HG02610 (cell line): ENCODE results near the gene ALG2.

Experiments
- ATAC-seq: cut with Tn5 transposase; IDR thresholded peaks from one replicate; pipeline ENCODE4 v1.9.1; 2021; ENCODE audit warnings: mild to moderate bottlenecking, moderate library complexity; ENCODE audit not compliant: unreplicated experiment

The ALG2 gene

GRCh38 chr9:99197124-99197630 is 24.6 kb downstream of the ALG2 start:
- no peak for ATAC-seq

- peak; percentile 35 for ATAC-seq
These were observed 25.3 kb downstream of the ALG2 start for GRCh38 chr9:99196484-99196883.

DNA sequence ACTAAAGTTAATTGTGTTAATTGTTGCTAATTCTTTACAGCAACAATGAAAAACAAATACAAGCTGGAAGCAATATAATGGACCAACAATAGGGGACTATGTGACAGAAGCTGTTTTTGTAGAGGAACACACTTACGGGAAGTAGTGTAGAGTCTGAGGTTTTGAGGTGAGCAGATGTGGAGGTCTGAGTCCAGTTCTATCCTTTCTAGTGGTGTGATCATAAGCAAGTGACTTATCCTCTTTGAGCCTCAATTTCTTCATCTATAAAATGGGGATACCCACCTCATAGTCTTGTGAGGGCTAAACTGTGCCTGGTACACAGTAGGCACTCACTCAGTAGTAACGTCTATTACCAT is 28.3 kb downstream of the ALG2 start:
- ATAC-seq = no peak

- ATAC-seq = no peak
These were observed 28.8 kb downstream of the ALG2 start for GRCh38 chr9:99192786-99193465.

GRCh38 chr9:99190597-99191283 is 31.0 kb downstream of the ALG2 start:
- ATAC-seq = no peak

DNA sequence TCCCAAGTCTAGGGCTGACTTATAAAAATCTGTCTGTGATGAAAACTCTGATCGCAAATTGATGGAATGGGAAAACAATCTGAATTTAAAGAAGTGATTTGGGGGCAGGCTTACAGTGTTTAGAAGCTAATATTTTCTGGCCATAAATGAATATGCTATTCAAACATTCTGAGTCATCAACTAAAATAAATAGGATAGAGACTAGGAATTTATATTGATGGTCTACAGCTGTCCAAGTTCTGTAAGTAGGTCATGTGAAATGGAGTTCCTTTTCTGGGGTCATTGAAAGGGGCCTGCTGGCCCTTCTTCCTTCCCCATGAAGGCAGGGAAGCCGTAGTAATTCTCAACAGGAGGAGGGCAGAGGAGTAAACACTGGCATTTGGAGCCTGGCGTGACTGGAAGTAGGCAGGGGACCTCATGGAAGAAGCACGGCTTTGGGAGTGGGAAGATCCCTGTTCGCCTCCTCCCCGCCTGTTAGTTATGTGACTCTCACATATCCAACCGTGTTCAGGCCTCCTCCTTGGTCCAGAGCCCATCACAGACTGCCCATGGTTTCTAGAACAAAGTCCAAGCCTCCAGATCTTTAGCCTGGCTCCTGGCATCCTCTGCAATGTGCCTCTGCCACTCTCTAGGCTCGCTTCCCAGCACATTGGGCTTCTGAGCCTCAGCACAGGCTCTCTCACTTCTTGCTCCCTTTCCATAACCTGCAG is 31.7 kb downstream of the ALG2 start:
- ATAC-seq = no peak

DNA sequence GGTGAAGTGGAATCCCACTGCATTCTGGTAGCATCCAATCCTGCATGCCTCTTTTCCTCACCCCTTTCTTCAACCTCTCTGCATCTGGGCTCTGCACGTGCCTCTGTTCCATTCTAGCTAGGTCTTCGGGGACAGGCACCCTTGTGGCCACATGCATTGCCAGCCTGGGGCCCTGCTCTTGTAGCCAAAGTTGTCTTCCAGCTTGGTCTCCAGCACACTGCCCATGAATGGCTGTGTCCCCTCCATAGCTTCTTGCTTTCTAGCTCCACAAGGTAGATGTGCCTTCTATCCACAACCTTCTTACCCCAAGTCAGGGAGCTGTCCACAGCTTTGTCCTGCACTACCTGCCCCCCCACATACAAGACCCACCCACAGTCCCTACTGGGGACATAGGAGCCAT is 32.6 kb downstream of the ALG2 start:
- no peak for ATAC-seq

GRCh38 chr9:99187311-99187710 is 34.4 kb downstream of the ALG2 start:
- no peak for ATAC-seq

DNA sequence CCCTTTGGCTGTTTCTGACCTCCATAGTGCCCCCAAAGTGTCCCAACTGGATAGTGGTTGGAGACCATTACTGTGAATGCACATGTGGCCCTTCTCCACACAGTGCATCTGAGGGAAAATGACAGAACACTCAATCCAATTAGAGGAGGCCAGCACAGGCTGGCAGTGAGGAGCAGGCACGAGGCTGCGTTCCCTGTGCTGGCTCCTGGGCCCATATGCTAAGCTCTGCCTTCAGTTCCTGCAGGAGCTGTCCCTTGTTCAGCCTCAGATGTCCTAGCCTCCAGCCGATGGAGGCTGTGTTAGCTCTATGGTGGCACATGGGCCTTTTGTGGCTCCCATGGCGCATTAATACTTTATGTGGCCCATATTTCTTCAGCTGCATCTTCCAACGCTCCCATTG is 35.8 kb downstream of the ALG2 start:
- no peak for ATAC-seq

GRCh38 chr9:99185348-99185632 is 36.5 kb downstream of the ALG2 start:
- ATAC-seq = no peak

- ATAC-seq = peak; percentile 58
These were observed 37.0 kb downstream of the ALG2 start for GRCh38 chr9:99184475-99185347.

GRCh38 chr9:99184110-99184474 is 37.6 kb downstream of the ALG2 start:
- ATAC-seq = no peak

- ATAC-seq = no peak
These were observed 38.1 kb downstream of the ALG2 start for GRCh38 chr9:99183616-99184015.

DNA sequence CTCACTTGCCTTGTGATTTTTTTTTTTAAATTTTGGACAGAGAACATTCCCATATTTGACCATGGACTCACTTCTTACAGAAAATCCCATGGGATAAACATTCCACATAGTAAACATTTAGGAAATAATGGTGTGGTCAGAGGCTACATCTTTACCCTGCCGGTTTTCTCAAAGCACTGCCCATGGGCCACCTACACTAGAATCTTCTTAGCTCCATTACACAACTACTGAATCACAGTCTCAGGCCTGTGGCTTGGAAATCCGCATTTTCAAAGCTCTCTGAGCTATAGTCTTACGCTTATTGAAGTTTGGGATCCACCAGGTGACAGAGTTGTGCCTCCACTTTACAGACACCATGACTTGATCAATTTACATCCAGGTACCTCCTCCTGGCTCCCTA is 39.4 kb downstream of the ALG2 start:
- no peak for ATAC-seq

DNA sequence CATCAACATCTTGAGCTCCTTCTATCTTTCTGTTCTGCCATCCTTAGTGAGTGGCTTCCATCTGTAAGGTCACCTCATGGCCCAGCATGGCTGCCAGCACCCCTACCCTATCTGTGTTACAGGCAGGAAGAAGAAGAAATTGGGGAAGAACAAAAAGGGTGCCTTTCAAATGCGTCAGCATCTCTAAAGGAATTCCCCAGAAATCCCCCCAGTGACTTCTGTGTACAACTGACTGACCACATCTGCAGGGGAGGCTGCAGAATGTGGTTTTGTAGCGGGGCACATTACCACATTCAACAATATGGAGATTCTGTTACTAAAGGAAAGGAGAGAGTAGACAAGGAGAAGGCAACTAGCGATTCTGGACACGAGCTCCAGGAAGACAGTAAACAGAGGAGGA is 40.1 kb downstream of the ALG2 start:
- peak; percentile 49 for ATAC-seq

DNA sequence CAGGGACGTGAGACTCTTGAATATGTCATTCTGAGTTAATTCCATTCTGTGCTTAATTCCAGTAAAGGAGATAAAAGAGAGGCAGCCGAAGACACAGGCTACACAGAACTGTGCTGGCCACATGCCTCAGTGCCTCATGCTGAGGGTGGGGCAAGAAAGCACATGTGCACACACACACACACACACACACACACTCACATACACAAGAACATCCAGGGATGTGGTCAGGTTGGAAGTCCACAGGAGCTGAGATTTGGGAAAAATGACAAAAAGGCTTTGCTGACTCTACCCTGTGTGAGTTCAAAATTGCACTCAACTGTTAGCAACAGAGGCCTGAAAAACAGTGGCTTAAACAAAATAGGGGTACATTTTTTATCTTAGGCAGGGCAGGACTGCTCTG is 40.5 kb downstream of the ALG2 start:
- ATAC-seq = no peak

DNA sequence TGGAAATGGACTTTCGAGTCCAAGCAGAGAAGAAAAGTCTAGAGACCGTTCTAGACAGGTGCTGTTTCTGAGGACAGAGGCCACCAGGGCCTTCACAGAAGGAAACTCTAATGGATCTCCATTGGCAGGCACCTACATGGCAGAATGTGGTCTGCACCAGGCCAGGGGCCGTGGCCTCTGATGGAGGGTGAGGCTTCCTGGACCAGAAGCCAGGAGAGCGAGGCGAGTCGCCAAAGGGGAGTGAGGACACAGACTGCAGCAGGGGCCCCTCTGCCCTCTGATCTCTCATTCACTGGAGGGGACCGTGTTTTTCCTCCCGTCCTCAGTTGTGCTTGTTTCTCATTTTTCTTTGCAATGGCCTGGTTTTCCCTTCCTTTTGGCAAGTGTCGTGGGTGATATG is 41.1 kb downstream of the ALG2 start:
- ATAC-seq = no peak

DNA sequence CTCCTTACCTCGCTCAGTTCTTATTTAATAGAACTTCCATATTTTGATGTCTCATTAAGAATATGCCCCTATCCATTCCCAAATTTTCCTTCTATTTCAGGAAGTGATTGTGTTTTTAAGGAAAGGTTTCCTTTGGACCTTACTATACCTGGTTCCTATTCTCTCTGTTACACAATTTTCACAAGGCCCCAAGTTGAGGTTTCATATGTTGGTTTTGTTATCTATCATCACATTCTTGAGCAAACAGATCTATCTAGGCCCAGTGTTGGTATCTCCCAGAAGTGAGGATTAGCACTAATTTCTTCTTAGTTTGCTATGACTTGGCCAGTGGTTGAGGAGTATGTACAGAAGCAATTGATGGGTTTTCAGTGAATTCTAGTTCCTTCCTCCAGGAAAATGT is 41.5 kb downstream of the ALG2 start:
- peak; percentile 45 for ATAC-seq

DNA sequence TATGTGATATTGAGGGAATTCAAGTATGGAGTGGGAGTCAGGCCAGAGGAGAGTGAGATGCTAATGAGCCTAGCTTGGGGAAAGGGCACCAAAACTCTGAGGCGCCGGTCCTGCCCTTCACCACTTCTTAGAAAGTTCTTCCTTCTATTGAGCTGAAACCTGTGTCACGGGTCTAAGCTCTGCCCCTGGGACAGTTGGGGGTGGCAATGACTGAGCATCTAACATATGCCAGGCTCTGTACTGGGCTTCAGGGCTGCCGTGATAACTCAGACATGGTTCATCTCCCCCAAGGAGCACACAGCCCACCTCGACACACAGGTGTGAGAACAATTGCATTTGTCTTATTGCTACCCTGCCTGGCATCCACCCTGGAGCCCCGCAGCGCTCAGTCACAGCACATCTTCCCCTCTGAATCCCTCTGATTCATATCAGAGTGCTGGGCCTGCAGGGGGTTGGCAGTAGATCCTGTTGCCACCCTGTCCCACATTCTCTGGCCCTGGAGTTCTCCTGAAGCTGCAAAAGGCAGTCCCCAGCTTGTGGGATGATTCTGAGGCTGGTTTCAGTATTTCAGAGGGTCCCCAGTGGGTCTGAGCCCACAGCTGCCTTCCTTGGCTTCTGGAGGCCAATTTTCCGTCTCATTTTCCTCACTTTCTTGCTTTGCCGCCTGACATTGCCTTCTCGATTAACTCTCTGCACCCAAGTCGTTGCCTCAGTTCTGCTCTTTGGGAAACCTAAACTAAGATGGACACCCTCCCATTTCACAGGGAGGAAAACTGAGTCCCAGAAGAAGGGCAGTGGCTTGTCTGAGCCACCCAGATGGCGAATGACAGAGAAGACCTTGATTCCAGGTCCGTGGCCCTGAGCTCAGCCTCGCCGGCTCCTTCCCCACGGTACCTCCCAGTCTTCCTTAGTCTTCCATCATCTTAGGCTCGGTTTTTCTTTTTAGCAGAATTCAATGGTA is 42.5 kb downstream of the ALG2 start:
- ATAC-seq = no peak
